CD14-positive monocyte (primary cell): ENCODE results near the gene CDC42BPG. TPM values are rescaled to one million over a fixed set of nuclear protein-coding genes. Genes with fewer than 3 reads are reported as not detected.
"Not testable (repeated sequence)": the region's sequence is repeated elsewhere in the genome, so short reads cannot be mapped to it uniquely, and the experiment has no call there.

Experiments
- DNase-seq, 3 donors: peaks; one replicate each; pipeline ENCODE4 v3.0.0-alpha.2; 2011 to 2022
- H2AFZ ChIP-seq: 2 replicates; pipeline ENCODE4 v1.6.0; 2012; ENCODE audit warnings: mild to moderate bottlenecking, low read depth, low read length, inconsistent platforms; ENCODE audit not compliant: insufficient read depth, poor library complexity, severe bottlenecking
- H3K27ac ChIP-seq, 2 donors: 1 replicate in 1 of 2; 2 replicates in 1 of 2; pipeline ENCODE4 v1.5.1; 2012 to 2013; ENCODE audit warnings: low read length in 2 of 2, control low read depth in 1 of 2, inconsistent platforms in 1 of 2, low read depth in 1 of 2, mild to moderate bottlenecking in 1 of 2
- H3K27me3 ChIP-seq, 2 donors: one replicate each; pipeline versions ENCODE4 v1.6.0 to v1.6.1; 2011 to 2013; ENCODE audit warnings: low read length in 2 of 2; ENCODE audit not compliant: control insufficient read depth in 2 of 2, insufficient read depth in 2 of 2
- H3K36me3 ChIP-seq, 2 donors: replicated peaks in 1 of 2; 1 replicate in 1 of 2; 2 replicates in 1 of 2; pipeline versions ENCODE4 v1.5.1 to v1.6.1; 2012 to 2013; ENCODE audit warnings: low read length in 2 of 2, control low read depth in 1 of 2, inconsistent platforms in 1 of 2, mild to moderate bottlenecking in 1 of 2; ENCODE audit not compliant: insufficient read depth in 2 of 2, control insufficient read depth in 1 of 2
- H3K4me1 ChIP-seq, 2 donors: 1 replicate in 1 of 2; 2 replicates in 1 of 2; pipeline versions ENCODE4 v1.5.1 to v1.6.1; 2012 to 2013; ENCODE audit warnings: low read length in 2 of 2, control low read depth in 1 of 2, inconsistent platforms in 1 of 2, mild to moderate bottlenecking in 1 of 2, moderate library complexity in 1 of 2; ENCODE audit not compliant: insufficient read depth in 2 of 2, control insufficient read depth in 1 of 2
- H3K4me2 ChIP-seq: replicated peaks from 2 replicates; pipeline ENCODE3; 2012; ENCODE audit warnings: low read length, moderate library complexity, mild to moderate bottlenecking; ENCODE audit not compliant: poor library complexity, severe bottlenecking; ENCODE audit errors: extremely low read depth
- H3K4me3 ChIP-seq, 3 experiments: fragments of 200-600 bp in 1 of 3; sonication (generic) in 1 of 3; replicated peaks in 1 of 3; 1 replicate in 2 of 3; 2 replicates in 1 of 3; pipeline ENCODE4 v1.5.1; 2011 to 2013; ENCODE audit warnings: low read length in 3 of 3, mild to moderate bottlenecking in 3 of 3, control low read depth in 2 of 3, low read depth in 2 of 3, inconsistent platforms in 1 of 3, moderate library complexity in 1 of 3
- H3K79me2 ChIP-seq: 2 replicates; pipeline ENCODE4 v1.6.0; 2012; ENCODE audit warnings: mild to moderate bottlenecking, control low read depth, inconsistent platforms, low read length, moderate library complexity; ENCODE audit not compliant: insufficient read depth
- H3K9ac ChIP-seq: 2 replicates; pipeline ENCODE4 v1.6.0; 2017; ENCODE audit warnings: low read length, mild to moderate bottlenecking; ENCODE audit not compliant: insufficient read depth, poor library complexity, severe bottlenecking
- H3K9me3 ChIP-seq, 2 donors: replicated peaks in 1 of 2; 1 replicate in 1 of 2; 2 replicates in 1 of 2; pipeline versions ENCODE4 v1.5.1 to v1.6.1; 2012 to 2013; ENCODE audit warnings: low read length in 2 of 2, control low read depth in 1 of 2; ENCODE audit not compliant: control insufficient read depth in 1 of 2, insufficient read depth in 1 of 2
- H4K20me1 ChIP-seq: 2 replicates; pipeline ENCODE4 v1.6.0; 2012; ENCODE audit warnings: mild to moderate bottlenecking, low read length, control low read depth, moderate library complexity; ENCODE audit not compliant: insufficient read depth
- H3K27ac Mint-ChIP-seq, 7 donors: one replicate each; pipeline ENCODE4 v1.8.0; 2020; ENCODE audit warnings: mild to moderate bottlenecking in 7 of 7, mixed read lengths in 7 of 7, moderate library complexity in 6 of 7, inconsistent platforms in 2 of 7
- H3K27me3 Mint-ChIP-seq, 3 donors: one replicate each; pipeline ENCODE4 v1.8.0; 2021 to 2022; ENCODE audit warnings: low read depth in 3 of 3, mild to moderate bottlenecking in 3 of 3, mixed read lengths in 3 of 3, moderate library complexity in 3 of 3, inconsistent platforms in 1 of 3
- H3K36me3 Mint-ChIP-seq, 2 donors: one replicate each; pipeline ENCODE4 v1.8.0; 2020; ENCODE audit warnings: mixed read lengths in 2 of 2, inconsistent platforms in 1 of 2, mild to moderate bottlenecking in 1 of 2
- H3K4me1 Mint-ChIP-seq: one replicate; pipeline ENCODE4 v1.8.0; 2020; ENCODE audit warnings: mild to moderate bottlenecking, mixed read lengths
- H3K4me3 Mint-ChIP-seq, 2 donors: one replicate each; pipeline ENCODE4 v1.8.0; 2020; ENCODE audit warnings: mild to moderate bottlenecking in 2 of 2, mixed read lengths in 2 of 2, moderate library complexity in 1 of 2
- H3K9me3 Mint-ChIP-seq, 7 donors: one replicate each; pipeline ENCODE4 v1.8.0; 2020 to 2022; ENCODE audit warnings: mixed read lengths in 7 of 7, mild to moderate bottlenecking in 6 of 7, moderate library complexity in 6 of 7, inconsistent platforms in 2 of 7
- WGBS: methylation state at CpG from one replicate; pipeline ENCODE4 v1.1.5; 2013; ENCODE audit warnings: missing lambda C conversion rate; ENCODE audit not compliant: insufficient coverage; 5-methylcytosine and 5-hydroxymethylcytosine counted together
- intact Hi-C, 2 donors: fragments of 100-400 bp; cut with micrococcal nuclease; formaldehyde crosslinking; loops; one replicate each; pipeline versions ENCODE4 v1.15.0 to v1.15.1; 2023
- polyA plus RNA-seq, 3 donors: library from polyadenylated mRNA; depleted of rRNA in 1 of 3; unstranded in 2 of 3; stranded (reverse) in 1 of 3; fragments of 300-500 nt in 2 of 3; fragments of >200 nt in 1 of 3; fragmentation: Illumina TruSeq in 2 of 3; gene quantifications; 1 replicate in 2 of 3; 2 replicates in 1 of 3; pipeline ENCODE4 v1.2.3, GENCODE V29; 2012 to 2021
- TF ChIP-seq, protein P1 (sequence below): fragments of 200-600 bp; IDR thresholded peaks from one replicate; pipeline ENCODE4 v1.8.0; 2022; ENCODE audit warnings: antibody characterized with exemption, mild to moderate bottlenecking

Gene CDC42BPG
- polyA plus RNA-seq, 3 donors = 0.23 TPM; not detected in 2

DNA sequence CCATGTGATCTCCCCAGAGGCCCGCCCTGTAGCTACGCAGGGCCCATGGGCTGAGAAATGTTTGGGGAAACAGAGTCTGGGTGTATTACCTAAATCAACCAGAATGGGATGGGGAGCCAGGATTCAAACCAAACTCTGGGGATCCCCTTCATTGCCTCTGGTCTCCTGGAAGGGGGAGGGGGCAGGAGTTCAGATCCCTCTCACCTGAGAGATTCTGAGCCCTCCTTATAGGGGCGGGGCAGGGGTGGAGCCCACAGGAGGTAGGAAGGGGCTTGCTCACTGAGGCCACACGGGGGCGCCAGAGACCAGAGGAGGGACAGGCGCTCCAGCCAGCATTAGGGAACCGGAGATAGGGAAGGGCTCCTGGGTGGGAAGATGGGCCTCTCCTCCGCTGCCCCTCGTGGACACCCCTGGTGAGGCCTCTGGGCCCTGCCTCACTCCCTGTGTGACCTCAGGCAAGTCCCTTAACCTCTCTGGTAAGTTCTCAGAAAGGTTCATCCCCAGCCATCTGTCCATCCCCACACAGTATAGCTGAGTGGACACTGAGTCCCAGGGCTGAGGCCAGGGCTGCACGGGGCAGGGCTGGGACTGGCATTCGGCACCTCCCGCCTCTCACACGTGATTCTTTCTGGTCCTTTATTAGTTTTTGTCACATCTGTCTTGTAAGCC lies 2.7 kb upstream of the CDC42BPG start:
- H3K4me3 Mint-ChIP-seq = no peak overlapping the region
- no peak overlapping the region for H3K9ac ChIP-seq
- peak; percentile 89 to 94 (median 91) for DNase-seq

DNA sequence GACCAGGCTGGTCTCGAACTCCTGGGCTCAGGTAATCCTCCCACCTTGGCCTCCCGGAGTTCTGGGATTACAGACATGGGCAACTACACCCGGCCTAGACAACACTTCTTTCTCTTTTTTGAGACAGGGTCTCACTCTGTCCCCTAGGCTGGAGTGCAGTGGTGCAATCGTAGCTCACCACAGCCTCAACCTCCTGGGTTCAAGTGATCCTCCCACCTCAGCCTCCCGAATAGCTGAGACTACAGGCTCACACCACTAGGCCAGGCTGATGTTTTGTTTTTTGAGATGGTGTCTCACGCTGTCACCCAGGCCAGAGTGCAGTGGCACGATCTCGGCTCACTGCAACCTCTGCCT lies 1.3 kb upstream of the CDC42BPG start:
- H3K9ac ChIP-seq, H3K27ac Mint-ChIP-seq, H3K36me3 ChIP-seq, H3K4me2 ChIP-seq, H3K9me3 Mint-ChIP-seq, H3K9me3 ChIP-seq, H3K79me2 ChIP-seq, DNase-seq, H3K4me3 ChIP-seq, H3K27ac ChIP-seq, H3K36me3 Mint-ChIP-seq, H4K20me1 ChIP-seq, H2AFZ ChIP-seq, H3K4me3 Mint-ChIP-seq: not testable (repeated sequence)
- Mint-ChIP-seq H3K27me3 (peaks cover 3 to 19% (median 18%) of the 10 kb centered on the region in 3 donors), H3K4me1 (peaks cover 38% of the 10 kb centered on the region)
- H3K27me3 ChIP-seq = peaks cover 0 to 10% of the 10 kb centered on the region in 2 donors
- peaks cover 23 to 45% of the 10 kb centered on the region in 2 donors for H3K4me1 ChIP-seq
- intact Hi-C loops = loop anchor here in 1 of 2 donors (10.0 kb wide), 2 partner anchors 61 to 169 kb away; partner anchors contain the start of gene ARL2
- WGBS = 100% methylated on average over 2 of the region's 8 CpGs

More for the DNA sequence above, 2.7 kb upstream of the CDC42BPG start:
- Histone ChIP-seq H3K27ac (no peak overlapping the region), H3K27me3 (peaks cover 0 to 10% of the 10 kb centered on the region in 2 donors), H3K79me2 (no peaks in the 10 kb centered on the region), H2AFZ (no peak overlapping the region), H3K9me3 (no peaks in the 10 kb centered on the region), H3K4me1 (peaks cover 35 to 59% of the 10 kb centered on the region in 2 donors), H4K20me1 (peaks cover 15% of the 10 kb centered on the region), H3K4me3 (no peak overlapping the region), H3K4me2 (no peak overlapping the region), H3K36me3 (peaks cover 2 to 3% of the 10 kb centered on the region in 2 donors)
- H3K36me3 Mint-ChIP-seq = peaks cover 6 to 11% of the 10 kb centered on the region in 2 donors
- 23% methylated on average over 6 of the region's 13 CpGs for WGBS
- peaks cover 3 to 21% (median 20%) of the 10 kb centered on the region in 3 donors for H3K27me3 Mint-ChIP-seq
- H3K27ac Mint-ChIP-seq = peak overlapping the region in 3 of 7 donors; percentile 16 to 33 (median 30)
- intact Hi-C loops = loop anchor here (1.0 to 10.0 kb wide), 4 partner anchors 46 to 168 kb away; partner anchors contain the start of gene ARL2 (in 1 of the 2)
- TF ChIP-seq, protein P1, sequence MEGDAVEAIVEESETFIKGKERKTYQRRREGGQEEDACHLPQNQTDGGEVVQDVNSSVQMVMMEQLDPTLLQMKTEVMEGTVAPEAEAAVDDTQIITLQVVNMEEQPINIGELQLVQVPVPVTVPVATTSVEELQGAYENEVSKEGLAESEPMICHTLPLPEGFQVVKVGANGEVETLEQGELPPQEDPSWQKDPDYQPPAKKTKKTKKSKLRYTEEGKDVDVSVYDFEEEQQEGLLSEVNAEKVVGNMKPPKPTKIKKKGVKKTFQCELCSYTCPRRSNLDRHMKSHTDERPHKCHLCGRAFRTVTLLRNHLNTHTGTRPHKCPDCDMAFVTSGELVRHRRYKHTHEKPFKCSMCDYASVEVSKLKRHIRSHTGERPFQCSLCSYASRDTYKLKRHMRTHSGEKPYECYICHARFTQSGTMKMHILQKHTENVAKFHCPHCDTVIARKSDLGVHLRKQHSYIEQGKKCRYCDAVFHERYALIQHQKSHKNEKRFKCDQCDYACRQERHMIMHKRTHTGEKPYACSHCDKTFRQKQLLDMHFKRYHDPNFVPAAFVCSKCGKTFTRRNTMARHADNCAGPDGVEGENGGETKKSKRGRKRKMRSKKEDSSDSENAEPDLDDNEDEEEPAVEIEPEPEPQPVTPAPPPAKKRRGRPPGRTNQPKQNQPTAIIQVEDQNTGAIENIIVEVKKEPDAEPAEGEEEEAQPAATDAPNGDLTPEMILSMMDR = peak; percentile 97
- H3K4me1 Mint-ChIP-seq = peaks cover 52% of the 10 kb centered on the region
- peaks cover 0 to 2% (median 0%) of the 10 kb centered on the region in 7 donors for H3K9me3 Mint-ChIP-seq
